SK-N-SH (cell line): ENCODE data around the gene RAD51. TPM values are rescaled to one million over a fixed set of nuclear protein-coding genes. Genes with fewer than 3 reads are reported as not detected.

Source experiments
- CTCF ChIA-PET: fragments of 300-600, 350-600 bp; formaldehyde crosslinking; extraction: SDS; loops from one replicate; lab custom pipeline; 2021; lab: Yijun Ruan, JAX
- POLR2A ChIA-PET: fragments of 350-600 bp; sonication (Branson Sonifier 250); formaldehyde crosslinking; extraction: SDS; loops from one replicate; lab custom pipeline; 2020; ENCODE audit warnings: antibody characterized with exemption, inconsistent platforms; lab: Yijun Ruan, JAX
- DNase-seq: peaks from one replicate; pipeline ENCODE4 v3.0.0; 2012
- H2AFZ ChIP-seq: fragments of 200-600 bp; sonication (generic); 2 replicates; pipeline ENCODE4 v1.8.1; 2016; ENCODE audit warnings: antibody characterized with exemption, mild to moderate bottlenecking, low read depth
- H3F3A ChIP-seq: fragments of 200-600 bp; sonication (generic); replicated peaks from 2 replicates; pipeline ENCODE3; 2016; ENCODE audit warnings: antibody characterized with exemption, mild to moderate bottlenecking; ENCODE audit not compliant: insufficient read depth
- H3K27ac ChIP-seq, 2 experiments: fragments of 200-500 bp in 1 of 2; fragments of 200-600 bp in 1 of 2; sonication (Bioruptor generic) in 1 of 2; sonication (generic), shearing (Covaris generic) in 1 of 2; 2 replicates each; pipeline versions ENCODE4 v1.5.1 to v1.6.1; 2014 to 2016; ENCODE audit warnings: low read depth in 2 of 2, inconsistent platforms in 1 of 2, low read length in 1 of 2, mild to moderate bottlenecking in 1 of 2, mixed read lengths in 1 of 2
- H3K27me3 ChIP-seq: fragments of 200-600 bp; sonication (generic), shearing (Covaris generic); 2 replicates; pipeline ENCODE4 v1.6.1; 2016; ENCODE audit warnings: mixed run types; ENCODE audit not compliant: insufficient read depth
- H3K36me3 ChIP-seq, 2 experiments: fragments of 200-500 bp in 1 of 2; fragments of 200-600 bp in 1 of 2; sonication (Bioruptor generic) in 1 of 2; sonication (generic) in 1 of 2; replicated peaks in 1 of 2; 2 replicates each; pipeline versions ENCODE3 to v1.5.1; 2014 to 2016; ENCODE audit warnings: low read length in 1 of 2, mild to moderate bottlenecking in 1 of 2; ENCODE audit not compliant: insufficient read depth in 2 of 2, control insufficient read depth in 1 of 2
- H3K4me1 ChIP-seq, 2 experiments: fragments of 200-500 bp in 1 of 2; fragments of 200-600 bp in 1 of 2; sonication (Bioruptor generic) in 1 of 2; sonication (generic), shearing (Covaris generic) in 1 of 2; 2 replicates each; pipeline versions ENCODE4 v1.5.1 to v1.6.1; 2014 to 2016; ENCODE audit warnings: low read depth in 1 of 2, low read length in 1 of 2, mixed run types in 1 of 2; ENCODE audit not compliant: insufficient read depth in 2 of 2, control insufficient read depth in 1 of 2
- H3K4me2 ChIP-seq: fragments of 200-600 bp; sonication (generic), shearing (Covaris generic); 2 replicates; pipeline ENCODE4 v1.6.1; 2017; ENCODE audit warnings: mixed run types
- H3K4me3 ChIP-seq, 2 experiments: fragments of 200-500 bp in 1 of 2; fragments of 200-600 bp in 1 of 2; sonication (Bioruptor generic) in 1 of 2; sonication (generic), shearing (Covaris generic) in 1 of 2; 2 replicates each; pipeline versions ENCODE4 v1.5.1 to v1.8.1; 2014 to 2016; ENCODE audit warnings: low read depth in 2 of 2, inconsistent platforms in 1 of 2, low read length in 1 of 2, mild to moderate bottlenecking in 1 of 2, mixed read lengths in 1 of 2, moderate library complexity in 1 of 2
- H3K79me2 ChIP-seq: fragments of 200-600 bp; sonication (generic); 2 replicates; pipeline ENCODE4 v1.8.1; 2017; ENCODE audit warnings: mild to moderate bottlenecking; ENCODE audit not compliant: insufficient read depth
- H3K9ac ChIP-seq: fragments of 200-600 bp; sonication (generic); 2 replicates; pipeline ENCODE4 v1.6.1; 2017; ENCODE audit warnings: mixed run types
- H3K9me2 ChIP-seq: fragments of 200-600 bp; sonication (generic); 2 replicates; pipeline ENCODE4 v1.6.1; 2017; ENCODE audit warnings: mixed run types
- H3K9me3 ChIP-seq: fragments of 200-600 bp; sonication (generic); 2 replicates; pipeline ENCODE4 v1.6.1; 2017; ENCODE audit warnings: mixed run types, mild to moderate bottlenecking, moderate library complexity
- H4K20me1 ChIP-seq: fragments of 200-600 bp; sonication (generic); 2 replicates; pipeline ENCODE4 v1.6.1; 2017; ENCODE audit warnings: mild to moderate bottlenecking, mixed run types; ENCODE audit not compliant: insufficient read depth
- CHD2 ChIP-seq: fragments of 150-350 bp; IDR thresholded peaks from 2 replicates; pipeline ENCODE4 v1.6.1; 2018; ENCODE audit warnings: low read length; ENCODE audit not compliant: partially characterized antibody
- ELF1 ChIP-seq: IDR thresholded peaks from 2 replicates; pipeline ENCODE4 v1.4.0; 2012
- EP300 ChIP-seq, 2 experiments: IDR thresholded peaks; 2 replicates each; pipeline versions ENCODE4 v1.4.0 to v1.6.1; 2012; ENCODE audit warnings: borderline replicate concordance in 1 of 2, low read depth in 1 of 2, low read length in 1 of 2
- FOSL2 ChIP-seq: IDR thresholded peaks from 2 replicates; pipeline ENCODE4 v1.4.0; 2012; ENCODE audit warnings: low read depth, mild to moderate bottlenecking, moderate library complexity, borderline replicate concordance
- FOXJ3 ChIP-seq: sonication (generic); formaldehyde crosslinking; IDR thresholded peaks from 2 replicates; pipeline ENCODE4 v1.5.1; 2020; ENCODE audit warnings: mild to moderate bottlenecking, missing genetic modification reagents
- FOXM1 ChIP-seq: IDR thresholded peaks from 2 replicates; pipeline ENCODE4 v1.4.0; 2012; ENCODE audit warnings: low read depth, mild to moderate bottlenecking
- GABPA ChIP-seq: IDR thresholded peaks from 2 replicates; pipeline ENCODE4 v1.4.0; 2012; ENCODE audit warnings: low read depth, mild to moderate bottlenecking
- GATA2 ChIP-seq: sonication (generic); formaldehyde crosslinking; IDR thresholded peaks from 2 replicates; pipeline ENCODE4 v1.5.0; 2020; ENCODE audit warnings: mild to moderate bottlenecking, missing genetic modification reagents
- JUND ChIP-seq: IDR thresholded peaks from 2 replicates; pipeline ENCODE4 v1.4.0; 2012
- MEF2A ChIP-seq: IDR thresholded peaks from 2 replicates; pipeline ENCODE4 v1.4.0; 2012; ENCODE audit warnings: low read depth, borderline replicate concordance
- NFIC ChIP-seq: IDR thresholded peaks from 2 replicates; pipeline ENCODE4 v1.4.0; 2012; ENCODE audit warnings: borderline replicate concordance
- NRF1 ChIP-seq: IDR thresholded peaks from 2 replicates; pipeline ENCODE4 v1.6.1; 2012; ENCODE audit warnings: low read depth, mild to moderate bottlenecking, low read length
- POLR2AphosphoS5 ChIP-seq: IDR thresholded peaks from 2 replicates; pipeline ENCODE4 v1.6.1; 2012; ENCODE audit warnings: low read depth, low read length
- RAD21 ChIP-seq: IDR thresholded peaks from 2 replicates; pipeline ENCODE4 v1.6.1; 2012; ENCODE audit warnings: mild to moderate bottlenecking, low read length
- RCOR1 ChIP-seq: fragments of 150-350 bp; IDR thresholded peaks from 2 replicates; pipeline ENCODE4 v1.6.1; 2017; ENCODE audit warnings: antibody characterized with exemption, low read length
- RFX5 ChIP-seq: IDR thresholded peaks from 2 replicates; pipeline ENCODE4 v1.6.1; 2012; ENCODE audit warnings: mild to moderate bottlenecking, improper control_type of control experiment, low read length
- RXRA ChIP-seq: IDR thresholded peaks from 2 replicates; pipeline ENCODE4 v1.4.0; 2012; ENCODE audit warnings: low read depth, mild to moderate bottlenecking, borderline replicate concordance
- SIN3A ChIP-seq: IDR thresholded peaks from 2 replicates; pipeline ENCODE4 v1.6.1; 2012; ENCODE audit warnings: low read depth, mild to moderate bottlenecking, low read length, moderate library complexity, borderline replicate concordance
- SMC3 ChIP-seq: IDR thresholded peaks from 2 replicates; pipeline ENCODE4 v1.6.1; 2012; ENCODE audit warnings: low read depth, low read length, improper control_type of control experiment
- TAF1 ChIP-seq: IDR thresholded peaks from 2 replicates; pipeline ENCODE4 v1.6.1; 2012; ENCODE audit warnings: low read depth, mild to moderate bottlenecking, low read length, moderate library complexity, borderline replicate concordance
- TEAD4 ChIP-seq: IDR thresholded peaks from 2 replicates; pipeline ENCODE4 v1.4.0; 2012; ENCODE audit warnings: mild to moderate bottlenecking, borderline replicate concordance; ENCODE audit not compliant: insufficient read depth
- USF2 ChIP-seq: fragments of 150-350 bp; IDR thresholded peaks from 2 replicates; pipeline ENCODE4 v1.6.1; 2017; ENCODE audit warnings: antibody characterized with exemption, low read length, low read depth, borderline replicate concordance
- YY1 ChIP-seq: IDR thresholded peaks from 2 replicates; pipeline ENCODE4 v1.4.0; 2012; ENCODE audit warnings: low read depth, mild to moderate bottlenecking
- WGBS: methylation state at CpG from one replicate; pipeline ENCODE4 v1.1.6; 2017; ENCODE audit warnings: low lambda C conversion rate; 5-methylcytosine and 5-hydroxymethylcytosine counted together
- polyA plus RNA-seq, 3 experiments: library from polyadenylated mRNA; depleted of rRNA; stranded (reverse); fragments of >200 nt; gene quantifications; 2 replicates each; pipeline ENCODE4 v1.2.3, GENCODE V29; 2012
- TF ChIP-seq, protein P1 (sequence below): IDR thresholded peaks from 2 replicates; pipeline ENCODE4 v1.4.0; 2012; ENCODE audit warnings: low read depth
- TF ChIP-seq, protein P2 (sequence below): fragments of 150-350 bp; IDR thresholded peaks from 2 replicates; pipeline ENCODE4 v1.6.1; 2016; ENCODE audit warnings: mild to moderate bottlenecking, low read depth, low read length
- TF ChIP-seq, protein P3 (sequence below): IDR thresholded peaks from 2 replicates; pipeline ENCODE4 v1.4.0; 2012; ENCODE audit warnings: low read depth, borderline replicate concordance
- TF ChIP-seq, protein P4 (sequence below): IDR thresholded peaks from 2 replicates; pipeline ENCODE4; 2012
- TF ChIP-seq, protein P5 (sequence below): IDR thresholded peaks from 2 replicates; pipeline ENCODE4 v1.4.0; 2012; ENCODE audit warnings: low read depth, borderline replicate concordance

Gene RAD51
- polyA plus RNA-seq (2012; rRNA removed) = 6.6 and 7.6 TPM in 2 replicates
- polyA plus RNA-seq (2012; cell fraction: cytosol; rRNA removed) = 6.4 and 7.6 TPM in 2 replicates
- 6.4 and 6.8 TPM in 2 replicates for polyA plus RNA-seq (2012; cell fraction: nucleus; rRNA removed)

DNA sequence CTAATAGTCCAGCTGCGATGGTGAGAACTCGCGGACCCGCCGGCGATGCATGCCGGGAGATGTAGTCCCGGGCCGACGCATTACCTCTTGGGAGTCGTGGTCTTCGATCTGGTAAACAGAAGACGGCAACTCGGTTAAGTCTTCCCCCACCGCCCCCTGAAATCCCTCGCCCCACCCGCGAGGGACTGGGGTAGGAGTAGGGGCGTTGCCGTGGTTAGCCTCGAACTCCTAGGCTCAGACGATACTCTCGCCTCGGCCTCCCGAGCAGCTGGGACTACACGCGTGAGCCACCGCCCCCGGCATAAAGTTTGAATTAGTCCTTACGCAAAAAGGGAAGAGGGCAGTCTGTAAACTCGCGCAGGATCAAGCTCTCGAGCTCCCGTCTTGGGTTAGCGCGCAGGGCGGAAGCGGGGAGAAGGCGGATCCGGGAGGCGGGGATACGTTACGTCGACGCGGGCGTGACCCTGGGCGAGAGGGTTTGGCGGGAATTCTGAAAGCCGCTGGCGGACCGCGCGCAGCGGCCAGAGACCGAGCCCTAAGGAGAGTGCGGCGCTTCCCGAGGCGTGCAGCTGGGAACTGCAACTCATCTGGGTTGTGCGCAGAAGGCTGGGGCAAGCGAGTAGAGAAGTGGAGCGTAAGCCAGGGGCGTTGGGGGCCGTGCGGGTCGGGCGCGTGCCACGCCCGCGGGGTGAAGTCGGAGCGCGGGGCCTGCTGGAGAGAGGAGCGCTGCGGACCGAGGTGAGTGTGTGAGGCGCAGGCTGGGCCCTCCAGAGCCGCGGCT lies at the start of gene RAD51:
Gene RAD51 (plus strand): TSS at position 487 of the 781 bp plus-strand sequence. CDS start 3,585 bp downstream, outside the sequence.
- POLR2A ChIA-PET = interaction anchor here (0.8 to 1.4 kb wide), 7 partner anchors 62 to 421 kb away, joined by 3 to 9 read pairs (median 3); partner anchors contain the start of genes CCDC32, INO80 and VPS18
- H2AFZ ChIP-seq = peak within 1 kb of the TSS; percentile 82
- peak within 1 kb of the TSS; percentile 82 for H3K9ac ChIP-seq
- H3K27ac ChIP-seq = peak within 1 kb of the TSS; percentile 96 to 97
- H3K79me2 ChIP-seq = peaks cover 48% of the 10 kb centered on the region
- H3K4me3 ChIP-seq = peak within 1 kb of the TSS; percentile 72 to 90
- H3F3A ChIP-seq = peaks cover 8% of the 10 kb centered on the region
- H3K4me1 ChIP-seq = peaks cover 0 to 4% of the 10 kb centered on the region in 2 experiments; a peak in 1 of 4 replicates
- H3K36me3 ChIP-seq = peaks cover 0 to 7% of the 10 kb centered on the region in 2 experiments
- no peaks in the 10 kb centered on the region for H3K9me3 ChIP-seq
- H4K20me1 ChIP-seq = no peaks in the 10 kb centered on the region
- WGBS = under 1% methylated on average over 45 of the region's 81 CpGs
- CTCF ChIA-PET = interaction anchor here (0.6 to 3.0 kb wide), 9 partner anchors 8 to 534 kb away, joined by 3 to 16 read pairs (median 4); partner anchors contain the start of genes BUB1B and RHOV
- H3K4me2 ChIP-seq = peak within 1 kb of the TSS; percentile 81
- DNase-seq = peak; percentile 95
- no peaks in the 10 kb centered on the region for H3K27me3 ChIP-seq
- H3K9me2 ChIP-seq = no peaks in the 10 kb centered on the region
- TF ChIP-seq TAF1 (peak; percentile 40; the same call in 1 of the 2 replicates), POLR2AphosphoS5 (peak; percentile 93), NRF1 (peak; percentile 61), JUND (no peak), TEAD4 (no peak), RXRA (no peak; the same call in 1 of the 2 replicates), CHD2 (peak; percentile 77), RFX5 (no peak), RCOR1 (no peak), FOSL2 (no peak), GATA2 (CRISPR knock-in tag) (no peak), MEF2A (no peak), SIN3A (peak; percentile 99), YY1 (peak; percentile 62; the same call in 1 of the 2 replicates), ELF1 (peak; percentile 89), FOXJ3 (CRISPR knock-in tag) (no peak), FOXM1 (no peak), RAD21 (no peak), SMC3 (no peak), GABPA (peak; percentile 70), EP300 (IDR thresholded peaks at IDR 0.05; ENCODE audit: borderline replicate concordance in 1 of 2, low read depth in 1 of 2, low read length in 1 of 2) (no peak), NFIC (no peak), USF2 (no peak)
- TF ChIP-seq, protein P1, sequence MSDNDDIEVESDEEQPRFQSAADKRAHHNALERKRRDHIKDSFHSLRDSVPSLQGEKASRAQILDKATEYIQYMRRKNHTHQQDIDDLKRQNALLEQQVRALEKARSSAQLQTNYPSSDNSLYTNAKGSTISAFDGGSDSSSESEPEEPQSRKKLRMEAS = peak; percentile 78
- TF ChIP-seq, protein P2, sequence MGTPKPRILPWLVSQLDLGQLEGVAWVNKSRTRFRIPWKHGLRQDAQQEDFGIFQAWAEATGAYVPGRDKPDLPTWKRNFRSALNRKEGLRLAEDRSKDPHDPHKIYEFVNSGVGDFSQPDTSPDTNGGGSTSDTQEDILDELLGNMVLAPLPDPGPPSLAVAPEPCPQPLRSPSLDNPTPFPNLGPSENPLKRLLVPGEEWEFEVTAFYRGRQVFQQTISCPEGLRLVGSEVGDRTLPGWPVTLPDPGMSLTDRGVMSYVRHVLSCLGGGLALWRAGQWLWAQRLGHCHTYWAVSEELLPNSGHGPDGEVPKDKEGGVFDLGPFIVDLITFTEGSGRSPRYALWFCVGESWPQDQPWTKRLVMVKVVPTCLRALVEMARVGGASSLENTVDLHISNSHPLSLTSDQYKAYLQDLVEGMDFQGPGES = no peak
- TF ChIP-seq, protein P3, sequence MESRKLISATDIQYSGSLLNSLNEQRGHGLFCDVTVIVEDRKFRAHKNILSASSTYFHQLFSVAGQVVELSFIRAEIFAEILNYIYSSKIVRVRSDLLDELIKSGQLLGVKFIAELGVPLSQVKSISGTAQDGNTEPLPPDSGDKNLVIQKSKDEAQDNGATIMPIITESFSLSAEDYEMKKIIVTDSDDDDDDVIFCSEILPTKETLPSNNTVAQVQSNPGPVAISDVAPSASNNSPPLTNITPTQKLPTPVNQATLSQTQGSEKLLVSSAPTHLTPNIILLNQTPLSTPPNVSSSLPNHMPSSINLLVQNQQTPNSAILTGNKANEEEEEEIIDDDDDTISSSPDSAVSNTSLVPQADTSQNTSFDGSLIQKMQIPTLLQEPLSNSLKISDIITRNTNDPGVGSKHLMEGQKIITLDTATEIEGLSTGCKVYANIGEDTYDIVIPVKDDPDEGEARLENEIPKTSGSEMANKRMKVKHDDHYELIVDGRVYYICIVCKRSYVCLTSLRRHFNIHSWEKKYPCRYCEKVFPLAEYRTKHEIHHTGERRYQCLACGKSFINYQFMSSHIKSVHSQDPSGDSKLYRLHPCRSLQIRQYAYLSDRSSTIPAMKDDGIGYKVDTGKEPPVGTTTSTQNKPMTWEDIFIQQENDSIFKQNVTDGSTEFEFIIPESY = peak; percentile 90
- TF ChIP-seq, protein P4, sequence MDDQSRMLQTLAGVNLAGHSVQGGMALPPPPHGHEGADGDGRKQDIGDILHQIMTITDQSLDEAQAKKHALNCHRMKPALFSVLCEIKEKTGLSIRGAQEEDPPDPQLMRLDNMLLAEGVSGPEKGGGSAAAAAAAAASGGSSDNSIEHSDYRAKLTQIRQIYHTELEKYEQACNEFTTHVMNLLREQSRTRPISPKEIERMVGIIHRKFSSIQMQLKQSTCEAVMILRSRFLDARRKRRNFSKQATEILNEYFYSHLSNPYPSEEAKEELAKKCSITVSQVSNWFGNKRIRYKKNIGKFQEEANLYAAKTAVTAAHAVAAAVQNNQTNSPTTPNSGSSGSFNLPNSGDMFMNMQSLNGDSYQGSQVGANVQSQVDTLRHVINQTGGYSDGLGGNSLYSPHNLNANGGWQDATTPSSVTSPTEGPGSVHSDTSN = 0 out of 2 replicates have a peak, but pooled peaks have one; percentile 11
- TF ChIP-seq, protein P5, sequence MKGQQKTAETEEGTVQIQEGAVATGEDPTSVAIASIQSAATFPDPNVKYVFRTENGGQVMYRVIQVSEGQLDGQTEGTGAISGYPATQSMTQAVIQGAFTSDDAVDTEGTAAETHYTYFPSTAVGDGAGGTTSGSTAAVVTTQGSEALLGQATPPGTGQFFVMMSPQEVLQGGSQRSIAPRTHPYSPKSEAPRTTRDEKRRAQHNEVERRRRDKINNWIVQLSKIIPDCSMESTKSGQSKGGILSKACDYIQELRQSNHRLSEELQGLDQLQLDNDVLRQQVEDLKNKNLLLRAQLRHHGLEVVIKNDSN = no peak
